HEK293 (cell line): Measurements from ENCODE around the gene MT2A.

Experiments
- CTCF ChIA-PET: fragments of 350-600 bp; formaldehyde crosslinking; extraction: SDS; loops from one replicate; lab custom pipeline; 2021; ENCODE audit warnings: antibody characterized with exemption; lab: Yijun Ruan, JAX
- POLR2A ChIA-PET: fragments of 300-600 bp; formaldehyde crosslinking; extraction: SDS; loops from one replicate; lab custom pipeline; 2020; ENCODE audit warnings: antibody characterized with exemption, inconsistent platforms; lab: Yijun Ruan, JAX
- H3K27ac ChIP-seq: fragments of 200-500 bp; sonication (Bioruptor generic); 2 replicates; pipeline ENCODE4 v1.5.1; 2014; ENCODE audit warnings: low read depth, low read length, control low read depth, inconsistent platforms; ENCODE audit errors: extremely low read depth
- H3K36me3 ChIP-seq, 2 experiments: fragments of 200-500 bp in 1 of 2; sonication (Bioruptor generic) in 1 of 2; 1 replicate in 1 of 2; 2 replicates in 1 of 2; pipeline ENCODE4 v1.5.1; 2014 to 2017; ENCODE audit warnings: inconsistent platforms in 2 of 2, low read length in 2 of 2; ENCODE audit not compliant: control insufficient read depth in 2 of 2, insufficient read depth in 1 of 2
- H3K4me1 ChIP-seq: fragments of 200-500 bp; sonication (Bioruptor generic); 2 replicates; pipeline ENCODE4 v1.5.1; 2014; ENCODE audit warnings: mild to moderate bottlenecking, low read length, inconsistent platforms; ENCODE audit not compliant: control insufficient read depth, insufficient read depth
- H3K4me3 ChIP-seq: 2 replicates; pipeline ENCODE4 v1.5.1; 2011; ENCODE audit warnings: low read depth, mild to moderate bottlenecking, control low read depth, low read length, moderate library complexity
- H3K9me3 ChIP-seq: fragments of 200-500 bp; sonication (Bioruptor generic); 2 replicates; pipeline ENCODE4 v1.5.1; 2014; ENCODE audit warnings: low read depth, low read length, inconsistent platforms; ENCODE audit not compliant: control insufficient read depth, insufficient read depth
- HOXD13 ChIP-seq: sonication (generic); formaldehyde crosslinking; IDR thresholded peaks from 2 replicates; pipeline ENCODE4 v1.8.0; 2022; ENCODE audit warnings: missing genetic modification reagents, borderline replicate concordance
- KLF7 ChIP-seq: fragments of 450-650 bp; formaldehyde crosslinking; IDR thresholded peaks from 2 replicates; pipeline ENCODE4 v1.5.1; 2016; ENCODE audit warnings: missing biosample characterization, missing genetic modification characterization, borderline replicate concordance
- ZBTB26 ChIP-seq: fragments of 450-650 bp; formaldehyde crosslinking; optimal IDR thresholded peaks from 2 replicates; pipeline ENCODE3; 2016; ENCODE audit warnings: missing biosample characterization, mild to moderate bottlenecking, missing genetic modification characterization
- ZFP69B ChIP-seq: fragments of 450-650 bp; formaldehyde crosslinking; IDR thresholded peaks from 2 replicates; pipeline ENCODE4 v1.5.1; 2016; ENCODE audit warnings: missing biosample characterization, missing genetic modification characterization
- ZNF146 ChIP-seq: fragments of 450-650 bp; formaldehyde crosslinking; IDR thresholded peaks from 2 replicates; pipeline ENCODE4 v1.5.1; 2016; ENCODE audit warnings: missing biosample characterization, missing genetic modification characterization
- ZNF324 ChIP-seq: fragments of 450-650 bp; formaldehyde crosslinking; IDR thresholded peaks from 2 replicates; pipeline ENCODE4 v1.5.1; 2016; ENCODE audit warnings: missing biosample characterization, missing genetic modification characterization
- ZNF350 ChIP-seq: fragments of 450-650 bp; formaldehyde crosslinking; IDR thresholded peaks from 2 replicates; pipeline ENCODE4 v1.5.0; 2017; ENCODE audit warnings: missing biosample characterization, mild to moderate bottlenecking, missing genetic modification characterization
- ZNF580 ChIP-seq: fragments of 450-650 bp; formaldehyde crosslinking; IDR thresholded peaks from 2 replicates; pipeline ENCODE4 v1.5.1; 2016; ENCODE audit warnings: missing biosample characterization, missing genetic modification characterization
- ZNF585B ChIP-seq: fragments of 450-650 bp; formaldehyde crosslinking; IDR thresholded peaks from 2 replicates; pipeline ENCODE4 v1.5.1; 2016; ENCODE audit warnings: missing biosample characterization, missing genetic modification characterization
- TF ChIP-seq, protein P1 (sequence below): fragments of 450-650 bp; formaldehyde crosslinking; conservative IDR thresholded peaks from 2 replicates; pipeline ENCODE4 v1.5.1; 2016; ENCODE audit warnings: low read depth, missing biosample characterization, missing genetic modification characterization
- TF ChIP-seq, protein P2 (sequence below): fragments of 450-650 bp; formaldehyde crosslinking; IDR thresholded peaks from 2 replicates; pipeline ENCODE4 v1.5.1; 2016; ENCODE audit warnings: missing biosample characterization, missing genetic modification characterization

The MT2A gene

GRCh38 chr16:56634715-56635440 is 26.5 kb downstream of the MT2A start (continued):
- no peak for TF ChIP-seq ZBTB26 (tag by site-specific recombination)
- TF ChIP-seq ZNF580 (tag by site-specific recombination) = no peak

DNA sequence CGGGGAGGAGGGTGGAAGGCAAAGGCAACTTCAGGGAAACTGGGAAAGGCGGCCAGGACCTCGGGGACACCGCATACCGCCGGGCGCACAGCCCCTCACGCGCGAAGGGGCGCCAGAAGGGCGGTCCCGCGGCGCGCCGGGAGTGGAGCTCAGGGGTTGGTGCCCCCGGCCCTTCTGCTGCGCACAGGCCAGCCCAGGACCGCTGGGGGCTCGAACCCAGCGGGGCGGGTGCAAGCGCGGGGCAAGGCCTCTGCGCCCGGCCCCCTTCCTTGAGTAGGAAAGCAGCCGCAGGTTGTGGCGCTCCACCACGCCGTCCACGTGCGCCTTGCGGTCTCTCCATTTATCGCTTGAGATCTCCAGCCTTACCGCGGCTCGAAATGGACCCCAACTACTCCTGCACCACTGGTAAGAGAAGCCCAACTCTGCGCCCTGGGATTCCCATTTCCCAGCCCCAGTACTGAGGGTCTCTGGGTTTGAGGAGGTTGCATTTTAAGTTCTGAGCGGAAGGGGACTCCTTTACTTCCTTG is 27.1 kb downstream of the MT2A start:
- POLR2A ChIA-PET = no interaction called here
- H3K27ac ChIP-seq = no peak overlapping the region
- no peaks in the 10 kb centered on the region for H3K36me3 ChIP-seq
- TF ChIP-seq, protein P1, sequence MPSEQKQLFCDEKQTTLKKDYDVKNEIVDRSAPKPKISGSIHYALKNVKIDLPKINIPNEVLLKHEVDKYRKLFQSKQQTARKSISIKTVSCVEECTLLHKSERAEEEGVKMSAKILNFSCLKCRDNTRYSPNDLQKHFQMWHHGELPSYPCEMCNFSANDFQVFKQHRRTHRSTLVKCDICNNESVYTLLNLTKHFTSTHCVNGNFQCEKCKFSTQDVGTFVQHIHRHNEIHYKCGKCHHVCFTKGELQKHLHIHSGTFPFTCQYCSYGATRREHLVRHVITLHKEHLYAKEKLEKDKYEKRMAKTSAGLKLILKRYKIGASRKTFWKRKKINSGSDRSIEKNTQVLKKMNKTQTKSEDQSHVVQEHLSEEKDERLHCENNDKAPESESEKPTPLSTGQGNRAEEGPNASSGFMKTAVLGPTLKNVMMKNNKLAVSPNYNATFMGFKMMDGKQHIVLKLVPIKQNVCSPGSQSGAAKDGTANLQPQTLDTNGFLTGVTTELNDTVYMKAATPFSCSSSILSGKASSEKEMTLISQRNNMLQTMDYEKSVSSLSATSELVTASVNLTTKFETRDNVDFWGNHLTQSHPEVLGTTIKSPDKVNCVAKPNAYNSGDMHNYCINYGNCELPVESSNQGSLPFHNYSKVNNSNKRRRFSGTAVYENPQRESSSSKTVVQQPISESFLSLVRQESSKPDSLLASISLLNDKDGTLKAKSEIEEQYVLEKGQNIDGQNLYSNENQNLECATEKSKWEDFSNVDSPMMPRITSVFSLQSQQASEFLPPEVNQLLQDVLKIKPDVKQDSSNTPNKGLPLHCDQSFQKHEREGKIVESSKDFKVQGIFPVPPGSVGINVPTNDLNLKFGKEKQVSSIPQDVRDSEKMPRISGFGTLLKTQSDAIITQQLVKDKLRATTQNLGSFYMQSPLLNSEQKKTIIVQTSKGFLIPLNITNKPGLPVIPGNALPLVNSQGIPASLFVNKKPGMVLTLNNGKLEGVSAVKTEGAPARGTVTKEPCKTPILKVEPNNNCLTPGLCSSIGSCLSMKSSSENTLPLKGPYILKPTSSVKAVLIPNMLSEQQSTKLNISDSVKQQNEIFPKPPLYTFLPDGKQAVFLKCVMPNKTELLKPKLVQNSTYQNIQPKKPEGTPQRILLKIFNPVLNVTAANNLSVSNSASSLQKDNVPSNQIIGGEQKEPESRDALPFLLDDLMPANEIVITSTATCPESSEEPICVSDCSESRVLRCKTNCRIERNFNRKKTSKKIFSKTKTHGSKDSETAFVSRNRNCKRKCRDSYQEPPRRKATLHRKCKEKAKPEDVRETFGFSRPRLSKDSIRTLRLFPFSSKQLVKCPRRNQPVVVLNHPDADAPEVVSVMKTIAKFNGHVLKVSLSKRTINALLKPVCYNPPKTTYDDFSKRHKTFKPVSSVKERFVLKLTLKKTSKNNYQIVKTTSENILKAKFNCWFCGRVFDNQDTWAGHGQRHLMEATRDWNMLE = no peak
- TF ChIP-seq ZNF146 (no peak), ZNF585B (no peak), HOXD13 (no peak), ZFP69B (tag by site-specific recombination) (no peak), KLF7 (tag by site-specific recombination) (no peak), ZNF324 (tag by site-specific recombination) (no peak), ZNF350 (tag by site-specific recombination) (no peak)
- TF ChIP-seq, protein P2, sequence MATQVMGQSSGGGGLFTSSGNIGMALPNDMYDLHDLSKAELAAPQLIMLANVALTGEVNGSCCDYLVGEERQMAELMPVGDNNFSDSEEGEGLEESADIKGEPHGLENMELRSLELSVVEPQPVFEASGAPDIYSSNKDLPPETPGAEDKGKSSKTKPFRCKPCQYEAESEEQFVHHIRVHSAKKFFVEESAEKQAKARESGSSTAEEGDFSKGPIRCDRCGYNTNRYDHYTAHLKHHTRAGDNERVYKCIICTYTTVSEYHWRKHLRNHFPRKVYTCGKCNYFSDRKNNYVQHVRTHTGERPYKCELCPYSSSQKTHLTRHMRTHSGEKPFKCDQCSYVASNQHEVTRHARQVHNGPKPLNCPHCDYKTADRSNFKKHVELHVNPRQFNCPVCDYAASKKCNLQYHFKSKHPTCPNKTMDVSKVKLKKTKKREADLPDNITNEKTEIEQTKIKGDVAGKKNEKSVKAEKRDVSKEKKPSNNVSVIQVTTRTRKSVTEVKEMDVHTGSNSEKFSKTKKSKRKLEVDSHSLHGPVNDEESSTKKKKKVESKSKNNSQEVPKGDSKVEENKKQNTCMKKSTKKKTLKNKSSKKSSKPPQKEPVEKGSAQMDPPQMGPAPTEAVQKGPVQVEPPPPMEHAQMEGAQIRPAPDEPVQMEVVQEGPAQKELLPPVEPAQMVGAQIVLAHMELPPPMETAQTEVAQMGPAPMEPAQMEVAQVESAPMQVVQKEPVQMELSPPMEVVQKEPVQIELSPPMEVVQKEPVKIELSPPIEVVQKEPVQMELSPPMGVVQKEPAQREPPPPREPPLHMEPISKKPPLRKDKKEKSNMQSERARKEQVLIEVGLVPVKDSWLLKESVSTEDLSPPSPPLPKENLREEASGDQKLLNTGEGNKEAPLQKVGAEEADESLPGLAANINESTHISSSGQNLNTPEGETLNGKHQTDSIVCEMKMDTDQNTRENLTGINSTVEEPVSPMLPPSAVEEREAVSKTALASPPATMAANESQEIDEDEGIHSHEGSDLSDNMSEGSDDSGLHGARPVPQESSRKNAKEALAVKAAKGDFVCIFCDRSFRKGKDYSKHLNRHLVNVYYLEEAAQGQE (tag by site-specific recombination) = no peak
- CTCF ChIA-PET = interaction anchor here (0.6 kb wide), 1 partner anchor 32 kb away, joined by 3 read pairs; no protein-coding TSS in a partner anchor
- H3K4me3 ChIP-seq = no peak overlapping the region
- H3K9me3 ChIP-seq = no peaks in the 10 kb centered on the region
- H3K4me1 ChIP-seq = no peaks in the 10 kb centered on the region
